Natural killer cell (primary cell): ENCODE data around the gene SNTB2. TPM values are rescaled to one million over a fixed set of nuclear protein-coding genes. Genes with fewer than 3 reads are reported as not detected.

Experiments
- ATAC-seq, 3 donors: fragments of 150-1000 bp in 2 of 3; fragments of 200-7000 bp in 1 of 3; cut with Tn5 transposase; 1 replicate in 1 of 3; 2 replicates in 2 of 3; pipeline ENCODE4 v1.10.0; 2021; ENCODE audit warnings: mild to moderate bottlenecking in 2 of 3, moderate library complexity in 2 of 3
- DNase-seq, 2 donors: peaks; one replicate each; pipeline versions ENCODE4 v3.0.0 to v3.0.0-alpha.2; 2013 to 2021; ENCODE audit warnings: mixed read lengths in 1 of 2
- H3K27ac ChIP-seq: one replicate; pipeline ENCODE4 v1.5.1; 2013; ENCODE audit warnings: mild to moderate bottlenecking, low read length
- H3K27me3 ChIP-seq: one replicate; pipeline ENCODE4 v1.6.1; 2013; ENCODE audit warnings: low read length; ENCODE audit not compliant: control insufficient read depth, insufficient read depth
- H3K36me3 ChIP-seq: one replicate; pipeline ENCODE4 v1.6.1; 2013; ENCODE audit warnings: low read length; ENCODE audit not compliant: control insufficient read depth, insufficient read depth
- H3K4me1 ChIP-seq: one replicate; pipeline ENCODE4 v1.6.1; 2013; ENCODE audit warnings: low read length; ENCODE audit not compliant: control insufficient read depth, insufficient read depth
- H3K4me3 ChIP-seq: one replicate; pipeline ENCODE4 v1.5.1; 2013; ENCODE audit warnings: low read length
- H3K9me3 ChIP-seq: one replicate; pipeline ENCODE4 v1.6.1; 2013; ENCODE audit warnings: low read length; ENCODE audit not compliant: control insufficient read depth, insufficient read depth
- H3K27ac Mint-ChIP-seq, 2 donors: one replicate each; pipeline ENCODE4 v1.8.0; 2022; ENCODE audit warnings: mild to moderate bottlenecking in 2 of 2, mixed read lengths in 2 of 2, moderate library complexity in 1 of 2
- H3K27me3 Mint-ChIP-seq, 2 donors: one replicate each; pipeline ENCODE4 v1.8.0; 2022; ENCODE audit warnings: low read depth in 2 of 2, mixed read lengths in 2 of 2
- H3K36me3 Mint-ChIP-seq: one replicate; pipeline ENCODE4 v1.8.0; 2022; ENCODE audit warnings: mixed read lengths
- H3K4me1 Mint-ChIP-seq, 2 donors: one replicate each; pipeline ENCODE4 v1.8.0; 2022; ENCODE audit warnings: mixed read lengths in 2 of 2
- H3K4me3 Mint-ChIP-seq: one replicate; pipeline ENCODE4 v1.8.0; 2022; ENCODE audit warnings: mild to moderate bottlenecking, moderate library complexity, mixed read lengths
- H3K9me3 Mint-ChIP-seq, 2 donors: one replicate each; pipeline ENCODE4 v1.8.0; 2022; ENCODE audit warnings: mixed read lengths in 2 of 2
- WGBS: methylation state at CpG from one replicate; pipeline ENCODE4 v1.1.7; 2013; ENCODE audit warnings: missing lambda C conversion rate; ENCODE audit not compliant: insufficient coverage; 5-methylcytosine and 5-hydroxymethylcytosine counted together
- intact Hi-C: fragments of 100-400 bp; cut with micrococcal nuclease; formaldehyde crosslinking; loops from one replicate; pipeline ENCODE4 v1.14.2; 2022
- total RNA-seq, 4 donors: library from RNA; stranded (reverse); fragments of 120-200 nt in 1 of 4; gene quantifications; one replicate each; pipeline versions ENCODE4 v1.2.3 to v1.2.4, GENCODE V29; 2013 to 2022
- TF ChIP-seq, protein P1 (sequence below): fragments of 200-600 bp; IDR thresholded peaks from one replicate; pipeline ENCODE4 v1.8.0; 2022; ENCODE audit warnings: antibody characterized with exemption

SNTB2 gene
- total RNA-seq, 3 donors from 2014 or later (not counting 1 experiment from before 2014, with no cell fraction given): 43.8 to 55.2 (median 49.9) TPM

DNA sequence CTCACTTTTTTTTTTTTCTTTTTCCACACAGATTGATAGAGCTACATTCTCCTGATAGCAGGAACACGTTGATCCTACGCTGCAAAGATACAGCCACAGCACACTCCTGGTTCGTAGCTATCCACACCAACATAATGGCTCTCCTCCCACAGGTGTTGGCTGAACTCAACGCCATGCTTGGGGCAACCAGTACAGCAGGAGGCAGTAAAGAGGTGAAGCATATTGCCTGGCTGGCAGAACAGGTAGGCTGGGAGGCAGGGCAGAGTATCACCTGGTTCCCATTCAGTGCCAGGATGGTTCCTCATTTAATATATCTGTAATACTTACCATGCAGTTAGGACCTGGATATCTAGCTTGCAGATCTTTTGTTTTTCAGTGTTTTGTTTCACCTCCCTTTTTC is 73.1 kb downstream of the SNTB2 start:
- Histone ChIP-seq H3K4me3 (no peak overlapping the region), H3K36me3 (peaks cover 10% of the 10 kb centered on the region), H3K9me3 (no peaks in the 10 kb centered on the region), H3K4me1 (peaks cover 7% of the 10 kb centered on the region), H3K27me3 (no peaks in the 10 kb centered on the region), H3K27ac (no peak overlapping the region)
- Mint-ChIP-seq H3K27me3 (no peaks in the 10 kb centered on the region), H3K4me1 (peaks cover 7 to 27% of the 10 kb centered on the region in 2 donors), H3K36me3 (peaks cover 11% of the 10 kb centered on the region), H3K9me3 (no peaks in the 10 kb centered on the region), H3K4me3 (no peak overlapping the region), H3K27ac (peak overlapping the region in 1 of 2 donors; percentile 71)
- ATAC-seq (no peak), DNase-seq (no peak)
- intact Hi-C loops: no loop called here
- TF ChIP-seq, protein P1, sequence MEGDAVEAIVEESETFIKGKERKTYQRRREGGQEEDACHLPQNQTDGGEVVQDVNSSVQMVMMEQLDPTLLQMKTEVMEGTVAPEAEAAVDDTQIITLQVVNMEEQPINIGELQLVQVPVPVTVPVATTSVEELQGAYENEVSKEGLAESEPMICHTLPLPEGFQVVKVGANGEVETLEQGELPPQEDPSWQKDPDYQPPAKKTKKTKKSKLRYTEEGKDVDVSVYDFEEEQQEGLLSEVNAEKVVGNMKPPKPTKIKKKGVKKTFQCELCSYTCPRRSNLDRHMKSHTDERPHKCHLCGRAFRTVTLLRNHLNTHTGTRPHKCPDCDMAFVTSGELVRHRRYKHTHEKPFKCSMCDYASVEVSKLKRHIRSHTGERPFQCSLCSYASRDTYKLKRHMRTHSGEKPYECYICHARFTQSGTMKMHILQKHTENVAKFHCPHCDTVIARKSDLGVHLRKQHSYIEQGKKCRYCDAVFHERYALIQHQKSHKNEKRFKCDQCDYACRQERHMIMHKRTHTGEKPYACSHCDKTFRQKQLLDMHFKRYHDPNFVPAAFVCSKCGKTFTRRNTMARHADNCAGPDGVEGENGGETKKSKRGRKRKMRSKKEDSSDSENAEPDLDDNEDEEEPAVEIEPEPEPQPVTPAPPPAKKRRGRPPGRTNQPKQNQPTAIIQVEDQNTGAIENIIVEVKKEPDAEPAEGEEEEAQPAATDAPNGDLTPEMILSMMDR: no peak
- 98% methylated on average over 4 of the region's 4 CpGs for WGBS

DNA sequence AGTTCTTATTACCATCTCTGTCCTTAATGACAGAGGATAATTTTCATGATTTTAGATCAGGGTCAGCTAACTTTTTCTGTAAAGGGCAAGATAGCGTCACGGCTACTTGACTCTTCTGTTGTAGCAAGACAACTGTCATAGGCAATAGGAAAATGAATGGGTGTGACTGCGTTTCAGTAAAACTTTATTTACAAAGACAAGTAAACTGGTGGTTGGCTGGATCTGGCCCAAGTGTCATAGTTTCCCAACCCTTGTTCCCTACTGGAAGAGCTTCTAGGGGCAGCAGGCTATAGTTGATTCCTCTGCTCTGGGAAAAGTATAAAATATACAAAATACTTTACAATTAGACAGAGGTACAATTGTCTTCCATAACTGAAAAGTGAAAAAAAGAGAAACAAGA is 73.5 kb downstream of the SNTB2 start:
- Histone ChIP-seq H3K27ac (no peak overlapping the region), H3K4me3 (no peak overlapping the region), H3K36me3 (peaks cover 10% of the 10 kb centered on the region), H3K27me3 (no peaks in the 10 kb centered on the region), H3K4me1 (peaks cover 2% of the 10 kb centered on the region), H3K9me3 (no peaks in the 10 kb centered on the region)
- Mint-ChIP-seq H3K36me3 (peaks cover 11% of the 10 kb centered on the region), H3K27me3 (no peaks in the 10 kb centered on the region), H3K27ac (peak overlapping the region; percentile 7 to 71), H3K4me3 (no peak overlapping the region), H3K9me3 (no peaks in the 10 kb centered on the region), H3K4me1 (peaks cover 7 to 27% of the 10 kb centered on the region in 2 donors)
- TF ChIP-seq, protein P1: no peak
- intact Hi-C loops: no loop called here
- DNase-seq (no peak), ATAC-seq (no peak)
- 94% methylated on average over 3 of the region's 3 CpGs for WGBS

DNA sequence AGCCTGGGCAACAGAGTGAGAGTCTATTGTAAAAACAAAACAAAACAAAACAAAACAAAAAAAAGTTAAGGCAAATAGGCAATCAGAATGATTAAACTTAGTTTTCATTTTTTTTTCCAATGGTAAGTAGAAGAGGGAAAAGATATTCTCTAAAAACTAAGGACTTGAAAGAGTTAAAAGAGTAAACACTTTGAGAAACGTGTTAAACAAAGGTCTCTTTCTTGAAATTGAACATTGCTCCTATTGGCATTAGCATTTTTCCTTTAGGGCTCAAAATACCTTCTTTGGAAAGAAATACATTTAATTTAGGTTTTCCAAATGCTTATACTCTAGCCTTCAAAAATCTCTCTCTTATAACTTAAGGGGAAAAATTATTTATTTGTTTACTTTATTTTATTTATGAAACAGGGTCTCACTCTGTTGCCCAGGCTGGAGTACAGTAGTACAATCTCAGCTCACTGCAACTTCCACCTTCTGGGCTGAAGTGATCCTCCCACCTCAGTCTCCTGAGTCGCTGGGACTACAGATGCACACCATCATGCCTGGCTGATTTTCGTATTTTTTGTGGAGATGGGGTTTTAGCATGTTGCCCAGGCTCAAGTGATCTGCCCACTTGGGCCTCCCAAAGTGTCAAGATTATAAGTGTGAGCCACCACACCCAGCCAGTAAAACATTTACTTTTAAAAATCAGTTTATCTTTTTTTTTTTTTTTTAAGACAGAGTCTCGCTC is 79.5 kb downstream of the SNTB2 start:
- Mint-ChIP-seq H3K9me3 (no peaks in the 10 kb centered on the region), H3K27me3 (no peaks in the 10 kb centered on the region), H3K4me3 (no peak overlapping the region), H3K27ac (no peak overlapping the region), H3K4me1 (peaks cover 10 to 21% of the 10 kb centered on the region in 2 donors), H3K36me3 (no peaks in the 10 kb centered on the region)
- no peaks in the 10 kb centered on the region for H3K27me3 ChIP-seq
- H3K36me3 ChIP-seq: peaks cover 18% of the 10 kb centered on the region
- TF ChIP-seq, protein P1: no peak
- ATAC-seq (no peak), DNase-seq (no peak)
- no peak overlapping the region for H3K4me3 ChIP-seq
- intact Hi-C loops: no loop called here
- H3K27ac ChIP-seq: no peak overlapping the region
- no peaks in the 10 kb centered on the region for H3K4me1 ChIP-seq
- 46% methylated on average over 3 of the region's 4 CpGs for WGBS
- H3K9me3 ChIP-seq: no peaks in the 10 kb centered on the region

DNA sequence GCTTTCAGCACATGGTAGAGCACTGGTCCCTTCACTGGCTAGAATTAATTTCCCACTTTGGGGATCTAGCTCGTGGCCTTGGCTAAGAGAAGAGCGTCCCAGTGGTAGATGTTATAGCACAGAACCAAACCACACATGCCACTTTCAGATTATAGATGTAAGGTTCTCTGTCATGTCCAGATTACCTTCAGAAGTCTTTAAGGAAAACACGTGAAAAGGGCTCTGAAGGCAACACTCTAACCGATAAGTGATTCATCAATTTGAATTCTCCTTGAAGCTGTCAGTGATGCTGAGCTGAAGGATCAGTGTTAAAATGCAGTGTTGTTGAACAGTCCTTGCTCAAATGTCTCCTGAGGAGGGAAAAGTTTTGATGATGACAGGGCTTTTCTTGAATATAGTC is 80.7 kb downstream of the SNTB2 start:
- TF ChIP-seq, protein P1: no peak
- no peak overlapping the region for H3K27ac ChIP-seq
- 78% methylated on average over 4 of the region's 4 CpGs for WGBS
- peaks cover 10 to 18% of the 10 kb centered on the region in 2 donors for H3K4me1 Mint-ChIP-seq
- no peaks in the 10 kb centered on the region for H3K9me3 Mint-ChIP-seq
- H3K27me3 ChIP-seq: no peaks in the 10 kb centered on the region
- peak overlapping the region in 1 of 2 donors; percentile 53 for H3K27ac Mint-ChIP-seq
- H3K4me3 Mint-ChIP-seq: no peak overlapping the region
- no peak for DNase-seq
- H3K27me3 Mint-ChIP-seq: no peaks in the 10 kb centered on the region
- no peak overlapping the region for H3K4me3 ChIP-seq
- intact Hi-C loops: no loop called here
- ATAC-seq: no peak
- no peaks in the 10 kb centered on the region for H3K9me3 ChIP-seq
- no peaks in the 10 kb centered on the region for H3K36me3 Mint-ChIP-seq
- no peaks in the 10 kb centered on the region for H3K4me1 ChIP-seq
- peaks cover 20% of the 10 kb centered on the region for H3K36me3 ChIP-seq
